Right lobe of liver (tissue), 4 donors: ENCODE data around the gene ROR2.

ENCODE experiments used
- CTCF ChIP-seq, 4 donors: fragments of 200-600 bp in 3 of 4; fragments of 450-650 bp in 1 of 4; IDR thresholded peaks; one replicate each; pipeline versions ENCODE4 v1.5.1 to v1.8.0; 2016 to 2022; ENCODE audit warnings: antibody characterized with exemption in 4 of 4, mild to moderate bottlenecking in 2 of 4
- POLR2A ChIP-seq: fragments of 450-650 bp; IDR thresholded peaks from one replicate; pipeline ENCODE4 v1.6.1; 2017; ENCODE audit warnings: antibody characterized with exemption, mild to moderate bottlenecking
- donor health status: DM: no; HTN: no; CAD: no.
- donor health status: DM: no; HTN: no; CAD: no.
- donor health status: DM: no; HTN: yes; CAD: no.

- no peak for TF ChIP-seq CTCF (IDR thresholded peaks at IDR 0.05)
- TF ChIP-seq POLR2A = no peak
Measured at GRCh38 chr9:91879231-91879630, 70.8 kb downstream of the ROR2 start.
